GM21737 (cell line): ENCODE results near the gene NFIC.
"Not testable (repeated sequence)": the region's sequence is repeated elsewhere in the genome, so short reads cannot be mapped to it uniquely, and the experiment has no call there.

ENCODE experiments used
- ATAC-seq: cut with Tn5 transposase; IDR thresholded peaks from one replicate; pipeline ENCODE4 v1.9.1; 2021; ENCODE audit warnings: mild to moderate bottlenecking, moderate library complexity; ENCODE audit not compliant: unreplicated experiment

The NFIC gene

GRCh38 chr19:3365836-3366752 is at the start of gene NFIC:
Gene NFIC, plus strand, starts transcription at chr19:3366583. Its CDS starts 54 bp downstream, at chr19:3366637.
- ATAC-seq = no peak

- no peak for ATAC-seq
Measured at GRCh38 chr19:3316659-3317207, 49.6 kb upstream of the NFIC start.

GRCh38 chr19:3319643-3320353 is 46.6 kb upstream of the NFIC start:
- ATAC-seq = no peak

- no peak for ATAC-seq
Measured at GRCh38 chr19:3320354-3320670, 46.1 kb upstream of the NFIC start.

GRCh38 chr19:3320853-3321252 is 45.5 kb upstream of the NFIC start:
- ATAC-seq = no peak

GRCh38 chr19:3321696-3322095 is 44.7 kb upstream of the NFIC start:
- ATAC-seq = no peak

- ATAC-seq = no peak
Measured at GRCh38 chr19:3322199-3322978, 44.0 kb upstream of the NFIC start.

- no peak for ATAC-seq
Measured at GRCh38 chr19:3323026-3323425, 43.4 kb upstream of the NFIC start.

GRCh38 chr19:3323658-3324057 is 42.7 kb upstream of the NFIC start:
- no peak for ATAC-seq

- ATAC-seq = no peak
Measured at GRCh38 chr19:3324405-3324856, 42.0 kb upstream of the NFIC start.

- no peak for ATAC-seq
Measured at GRCh38 chr19:3325451-3325850, 40.9 kb upstream of the NFIC start.

- no peak for ATAC-seq
Measured at GRCh38 chr19:3328743-3329142, 37.6 kb upstream of the NFIC start.

GRCh38 chr19:3330047-3330446 is 36.3 kb upstream of the NFIC start:
- no peak for ATAC-seq

GRCh38 chr19:3332232-3332631 is 34.2 kb upstream of the NFIC start:
- ATAC-seq = not testable (repeated sequence)

- ATAC-seq = no peak
Measured at GRCh38 chr19:3333020-3333583, 33.3 kb upstream of the NFIC start.

GRCh38 chr19:3333662-3334061 is 32.7 kb upstream of the NFIC start:
- ATAC-seq = no peak

GRCh38 chr19:3334749-3335430 is 31.5 kb upstream of the NFIC start:
- not testable (repeated sequence) for ATAC-seq

- no peak for ATAC-seq
Measured at GRCh38 chr19:3335431-3336350, 30.7 kb upstream of the NFIC start.

GRCh38 chr19:3336351-3336679 is 30.1 kb upstream of the NFIC start:
- ATAC-seq = no peak
